CD1c-positive myeloid dendritic cell (primary cell): ENCODE measurements around the gene CCDC106.

Experiments
- DNase-seq: peaks from one replicate; pipeline ENCODE4 v3.0.0-alpha.2; 2016; ENCODE audit errors: extremely low spot score

Gene CCDC106

DNA sequence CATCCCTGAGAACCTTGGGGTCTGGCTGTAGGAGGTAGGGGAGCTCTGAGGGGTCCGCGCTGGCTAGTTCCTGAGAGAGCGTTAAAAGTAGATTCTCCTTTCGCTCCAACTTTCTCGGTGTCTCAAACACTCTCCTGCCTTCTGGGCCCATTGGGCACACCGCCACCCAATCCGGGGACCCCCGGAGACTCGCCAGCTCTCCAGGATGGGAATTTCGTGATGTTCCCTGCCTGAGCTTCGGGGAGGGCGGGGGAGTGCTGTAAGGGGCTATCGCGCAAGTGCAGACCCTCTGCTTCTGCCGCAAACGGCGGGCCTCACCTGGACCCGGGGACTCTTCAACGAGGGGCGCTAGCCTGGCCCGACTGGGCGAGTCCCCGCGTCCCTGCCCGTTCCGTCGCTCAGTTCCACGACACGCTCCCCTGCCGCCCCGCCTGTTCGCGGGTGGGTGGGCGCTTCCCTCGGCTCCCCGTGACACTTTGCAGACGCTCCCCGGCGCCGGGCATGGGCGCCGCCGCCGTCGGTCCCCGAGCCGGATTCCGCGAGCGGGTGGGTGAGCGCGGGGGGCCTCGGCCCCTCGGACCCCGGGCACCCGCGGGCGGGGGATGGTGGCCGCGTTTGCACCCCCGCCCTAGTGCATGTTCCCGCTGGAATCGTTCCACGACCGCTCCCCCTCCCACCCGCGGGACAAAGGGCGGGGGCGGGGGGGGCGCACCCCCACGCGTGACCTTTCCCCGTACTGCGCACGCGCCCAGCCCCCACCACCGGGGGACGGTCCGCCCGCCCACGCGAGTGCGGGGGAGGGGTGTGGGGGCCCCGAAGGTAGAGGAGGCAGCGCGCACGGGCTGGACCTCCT lies at the start of gene CCDC106:
TSS of gene CCDC106 (plus strand) at position 481 of the 853 bp plus-strand sequence. CDS start 835 bp downstream, outside the sequence.
- DNase-seq = peak; percentile 51

- peak; percentile 96 for DNase-seq
Observed at GRCh38 chr19:55598719-55599467, 49.1 kb upstream of the CCDC106 start.

DNA sequence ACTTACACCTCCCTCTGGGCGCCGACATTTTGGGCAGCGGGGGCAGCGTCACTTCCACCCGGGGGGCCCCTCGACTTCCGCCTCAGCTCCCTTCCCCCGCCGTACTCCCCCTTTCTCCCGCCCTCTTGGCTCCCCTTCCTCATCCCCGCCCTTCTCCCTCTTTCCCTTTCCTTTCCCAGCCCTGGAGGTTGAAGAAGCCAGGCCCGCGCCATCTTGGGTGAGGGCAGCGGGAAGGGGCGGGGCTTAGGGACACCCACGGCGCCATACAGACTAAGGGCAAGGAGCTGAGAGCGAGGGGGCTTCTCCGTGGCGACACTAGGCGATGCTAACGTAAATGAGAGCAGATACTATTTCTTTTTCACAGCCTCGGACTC lies 48.6 kb upstream of the CCDC106 start, which contains the start of gene FIZ1:
TSS of gene FIZ1 (minus strand) at position 50 of the 374 bp plus-strand sequence. CDS start 1,652 bp downstream, outside the sequence.
- DNase-seq = peak; percentile 99

DNA sequence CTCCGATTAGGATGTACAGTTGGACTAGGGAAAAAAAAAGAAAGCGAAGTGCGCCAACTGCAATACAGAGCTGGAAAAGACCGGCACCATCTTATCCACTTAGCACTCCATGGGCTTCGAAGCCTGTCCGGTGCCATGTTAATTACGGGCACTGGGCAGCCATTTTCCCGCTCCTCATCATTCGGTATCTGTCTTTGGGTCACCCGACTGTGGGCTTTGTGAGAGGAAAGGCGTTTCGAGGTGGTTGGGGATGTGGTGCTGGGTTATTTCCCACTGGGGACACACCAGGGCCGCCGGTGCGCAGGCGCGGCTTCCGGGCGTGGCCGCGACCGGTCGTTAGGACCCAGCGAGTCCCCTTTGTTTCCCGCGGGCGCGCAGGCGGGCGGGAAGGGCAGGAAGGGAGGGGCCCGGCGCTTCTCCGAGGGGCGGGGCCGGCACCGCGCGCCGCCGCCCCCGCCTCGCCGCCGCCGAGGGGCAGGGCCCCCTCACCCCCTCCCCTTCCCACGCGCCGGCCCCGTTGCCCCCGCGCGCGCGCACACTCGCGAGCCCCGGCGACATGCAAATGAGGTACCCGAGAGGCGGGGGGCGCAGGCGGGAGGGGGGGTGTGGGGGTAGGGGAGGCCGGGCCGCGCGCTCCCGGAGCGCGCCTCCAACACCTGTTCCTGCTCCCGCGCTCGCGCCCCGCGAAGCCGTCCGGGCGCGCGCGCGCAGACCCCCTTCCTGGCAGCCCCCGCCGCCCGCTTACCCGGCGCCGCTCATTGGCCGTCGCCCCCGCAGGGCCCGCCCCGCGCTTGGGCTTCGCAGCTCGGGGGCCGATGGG lies 48.0 kb upstream of the CCDC106 start, which contains the start of gene ZNF524:
TSS of gene ZNF524 (plus strand) at position 447 of the 820 bp plus-strand sequence. CDS start 1,825 bp downstream, outside the sequence.
- DNase-seq = peak; percentile 89

DNA sequence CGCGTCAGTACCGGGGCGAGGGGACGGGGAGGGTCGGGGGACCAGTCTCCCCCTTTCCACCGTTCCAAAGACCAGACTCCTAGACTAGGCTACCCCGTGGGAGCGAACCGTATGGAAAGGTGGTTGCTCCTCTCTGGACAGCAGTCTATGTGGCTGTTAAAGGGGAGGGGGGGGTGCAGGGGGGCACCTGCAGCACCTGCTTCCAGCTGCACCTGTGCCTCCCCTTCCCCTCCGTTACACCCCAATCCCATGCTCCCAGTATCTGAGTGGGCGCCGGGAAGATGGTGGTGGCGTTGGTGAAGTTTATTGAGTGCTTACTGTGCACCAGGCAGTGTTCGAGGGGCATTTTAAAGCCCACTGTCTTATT lies 47.4 kb upstream of the CCDC106 start:
- no peak for DNase-seq

- DNase-seq = no peak
Observed at GRCh38 chr19:55601084-55601483, 46.9 kb upstream of the CCDC106 start.

GRCh38 chr19:55602104-55603001 lies 45.7 kb upstream of the CCDC106 start:
- no peak for DNase-seq

DNA sequence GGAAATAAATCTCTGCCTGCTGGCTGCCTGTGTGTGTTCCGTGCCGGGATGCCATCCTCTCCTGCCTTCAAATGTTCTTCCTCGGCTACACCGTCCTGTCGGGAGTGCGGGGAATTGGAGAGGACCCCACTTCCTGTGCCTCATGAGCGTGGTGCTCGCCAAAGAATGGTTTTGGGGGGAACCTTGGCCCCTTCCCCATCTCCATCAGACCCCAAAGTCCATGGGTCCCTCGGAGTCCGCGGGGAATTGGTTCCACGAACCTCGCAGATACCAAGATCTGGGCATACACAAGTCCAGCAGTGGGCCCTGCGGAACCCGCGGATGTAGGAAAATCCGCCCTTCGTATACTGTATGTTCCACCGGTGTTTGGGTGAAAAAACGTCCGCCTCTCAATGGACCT lies 44.9 kb upstream of the CCDC106 start:
- no peak for DNase-seq

DNA sequence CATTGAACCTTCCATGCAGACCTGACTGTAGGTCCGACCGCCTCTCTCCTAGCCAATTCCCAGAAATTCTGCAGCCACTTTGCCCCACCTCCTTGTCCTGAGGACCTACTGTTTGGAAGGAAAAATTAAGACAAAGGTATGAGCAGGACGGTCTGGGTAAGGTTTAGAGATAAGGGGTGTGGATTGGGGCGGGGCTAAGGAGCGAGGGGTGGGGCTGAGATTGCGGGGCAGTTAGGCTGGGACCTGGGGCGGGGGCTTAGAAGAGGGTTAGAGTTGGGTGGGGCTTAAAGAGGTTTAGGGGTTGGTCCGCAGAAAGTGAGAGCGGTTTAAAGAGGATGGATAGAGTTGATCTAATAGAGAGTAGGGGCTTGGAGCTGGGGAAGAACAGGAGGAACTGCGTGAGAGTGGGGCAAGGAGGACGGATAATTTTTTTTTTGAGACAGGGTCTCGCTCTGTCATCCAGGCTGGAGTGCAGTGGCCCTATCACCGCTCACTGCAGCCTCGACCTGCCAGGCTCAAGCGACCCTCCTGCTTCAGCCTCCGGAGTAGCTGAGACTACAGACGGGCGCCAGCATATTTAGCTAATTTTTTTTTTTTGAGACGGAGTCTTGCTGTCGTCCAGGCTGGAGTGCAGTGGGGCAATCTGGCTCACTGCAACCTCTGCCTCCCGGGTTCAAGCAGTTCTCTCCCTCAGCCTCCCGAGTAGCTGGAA lies 44.3 kb upstream of the CCDC106 start:
- DNase-seq = no peak

GRCh38 chr19:55605207-55605636 lies 42.8 kb upstream of the CCDC106 start:
- peak; percentile 99 for DNase-seq

DNA sequence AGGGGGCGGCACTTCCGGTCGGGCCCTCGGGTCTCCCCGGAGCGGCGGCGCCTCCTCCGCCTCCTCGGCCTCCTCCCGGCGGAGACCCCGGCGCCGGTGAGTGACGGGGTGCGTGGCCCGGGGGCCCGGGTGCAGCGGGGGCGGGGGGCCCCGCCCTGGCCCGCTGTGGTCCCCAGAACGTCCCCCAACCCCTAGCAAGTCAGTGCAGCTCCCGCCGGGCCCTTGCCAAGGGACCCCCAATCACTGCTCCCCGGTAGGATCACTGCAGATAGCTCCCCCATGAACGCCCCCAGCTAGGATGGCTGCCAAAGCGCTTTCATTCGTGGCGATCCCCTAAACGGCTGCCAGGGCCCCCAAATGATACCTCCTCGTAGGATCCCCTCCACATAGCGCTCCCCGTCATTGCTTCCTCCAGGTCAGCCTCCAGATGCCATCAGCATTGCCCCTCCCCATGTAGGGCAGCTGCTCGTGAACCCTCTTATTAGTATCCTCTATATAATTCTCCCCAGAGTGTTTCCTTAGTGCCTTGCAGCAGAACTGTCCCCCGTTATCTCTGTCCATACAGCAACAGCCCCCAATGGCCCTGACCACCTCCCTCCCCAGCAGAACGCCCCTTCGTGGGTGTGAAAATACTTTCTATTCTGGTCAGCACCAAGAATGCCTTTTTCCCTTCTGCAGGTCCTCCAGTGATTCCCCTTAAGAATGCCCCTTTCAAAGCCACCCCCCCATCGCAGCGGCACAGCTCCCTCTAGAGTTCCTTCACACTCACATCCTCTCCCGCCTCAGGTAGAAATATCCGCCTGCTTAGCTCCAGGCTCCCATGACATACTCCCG lies 42.2 kb upstream of the CCDC106 start, which contains the start of gene ZNF865:
TSS of gene ZNF865 (plus strand) at position 11 of the 834 bp plus-strand sequence. CDS start 7,972 bp downstream, outside the sequence.
- peak; percentile 64 for DNase-seq

DNA sequence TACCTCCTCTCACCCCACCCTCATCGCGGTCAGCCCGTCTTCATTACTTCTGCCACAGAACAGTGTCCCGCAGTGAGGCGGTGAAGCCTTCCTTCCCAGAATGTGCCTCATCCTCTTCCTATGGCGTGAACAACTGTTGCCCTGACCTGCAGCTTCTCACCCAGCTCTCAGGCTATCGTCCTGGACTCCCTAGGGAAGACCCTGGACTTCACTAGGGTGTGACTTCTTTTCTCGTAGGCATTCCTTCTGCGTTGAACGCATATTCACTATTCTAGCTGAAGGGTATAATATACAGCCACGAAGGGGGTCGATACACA lies 41.6 kb upstream of the CCDC106 start:
- no peak for DNase-seq

- no peak for DNase-seq
Observed at GRCh38 chr19:55606817-55607216, 41.2 kb upstream of the CCDC106 start.

DNA sequence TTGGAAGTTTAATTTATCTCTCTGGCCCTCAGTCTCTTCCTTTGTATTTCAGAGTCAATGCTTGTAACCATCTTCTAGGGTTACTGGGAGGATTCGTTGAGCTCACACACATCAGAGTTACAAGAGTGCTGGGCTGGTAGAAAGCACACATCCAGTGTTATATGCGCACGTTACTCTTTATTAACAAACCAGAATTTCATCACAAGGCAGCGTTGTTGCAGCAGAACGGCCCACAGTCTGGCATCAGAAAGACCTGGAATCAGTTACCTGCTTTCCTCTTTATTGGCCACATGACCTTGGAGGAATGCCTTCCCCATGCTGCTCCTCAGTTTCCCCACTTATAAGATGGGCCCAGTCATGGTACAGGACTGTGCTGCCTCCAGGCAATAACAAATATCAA lies 38.7 kb upstream of the CCDC106 start:
- no peak for DNase-seq

DNA sequence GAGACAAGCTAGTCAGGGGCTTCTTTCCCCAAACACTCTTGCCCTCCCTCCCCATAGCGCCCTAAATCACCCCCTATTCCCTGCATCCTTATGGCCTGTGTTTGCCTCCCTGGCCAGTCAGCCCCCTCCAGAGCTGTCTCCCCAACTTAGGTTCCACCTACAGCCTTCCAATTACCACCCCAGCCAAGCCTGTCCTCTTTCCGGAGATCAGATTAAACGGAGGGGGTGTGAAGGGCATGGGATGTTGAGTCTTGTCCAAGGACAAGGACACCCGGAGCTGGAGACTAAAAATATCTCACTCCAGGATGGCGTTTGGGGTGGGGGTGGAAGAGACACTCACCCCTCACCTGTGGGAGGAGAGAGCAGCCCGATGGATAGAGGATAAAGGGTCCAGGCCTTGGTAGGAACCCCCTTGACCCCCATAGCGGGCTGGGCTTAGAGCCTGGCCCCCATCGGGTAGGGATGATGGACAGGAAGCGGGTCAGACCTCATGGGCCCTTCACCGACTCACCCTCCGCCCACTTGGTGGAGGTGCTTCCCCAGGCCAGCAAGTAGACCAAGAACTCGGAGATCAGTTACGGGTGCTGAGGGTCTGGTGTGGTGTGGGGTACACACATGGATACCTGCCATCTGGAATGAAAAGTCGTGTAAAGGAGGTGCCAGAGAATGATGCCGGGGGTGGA lies 36.6 kb upstream of the CCDC106 start:
- DNase-seq = no peak

GRCh38 chr19:55611983-55612645 lies 35.9 kb upstream of the CCDC106 start:
- peak; percentile 42 for DNase-seq

GRCh38 chr19:55613396-55613795 lies 34.6 kb upstream of the CCDC106 start:
- DNase-seq = no peak
